SU-DHL-6 (cell line): ENCODE data around the gene CFAP70.

Experiments used
- H2AFZ ChIP-seq: fragments of 200-600 bp; sonication (generic); 2 replicates; pipeline ENCODE4 v1.6.1; 2014; ENCODE audit warnings: low read depth, mild to moderate bottlenecking, moderate library complexity, mixed read lengths, antibody characterized with exemption, low read length; ENCODE audit not compliant: severe bottlenecking
- H3F3A ChIP-seq: fragments of 200-600 bp; shearing (Covaris generic); 2 replicates; pipeline ENCODE4 v1.6.0; 2016; ENCODE audit warnings: antibody characterized with exemption, mild to moderate bottlenecking; ENCODE audit not compliant: insufficient read depth
- H3K27ac ChIP-seq: fragments of 200-600 bp; sonication (generic); 2 replicates; pipeline ENCODE4 v1.5.1; 2016; ENCODE audit warnings: low read depth, mild to moderate bottlenecking, low read length, moderate library complexity, mixed read lengths
- H3K27me3 ChIP-seq: fragments of 200-600 bp; sonication (generic), shearing (Covaris generic); 2 replicates; pipeline ENCODE4 v1.6.0; 2014; ENCODE audit warnings: mild to moderate bottlenecking, low read length
- H3K36me3 ChIP-seq: fragments of 200-600 bp; sonication (generic); 2 replicates; pipeline ENCODE4 v1.6.1; 2014; ENCODE audit warnings: mild to moderate bottlenecking, low read length, mixed read lengths
- H3K4me2 ChIP-seq: fragments of 300-600, 200-600 bp; shearing (Covaris generic), sonication (generic); 2 replicates; pipeline ENCODE4 v1.6.0; 2014; ENCODE audit warnings: low read length, low read depth, mild to moderate bottlenecking; ENCODE audit not compliant: poor library complexity, severe bottlenecking
- H3K4me3 ChIP-seq: fragments of 200-600 bp; sonication (generic); 2 replicates; pipeline ENCODE4 v1.5.1; 2014; ENCODE audit warnings: antibody characterized with exemption, low read length, mild to moderate bottlenecking, mixed read lengths; ENCODE audit not compliant: insufficient read depth, poor library complexity, severe bottlenecking
- H3K79me2 ChIP-seq: fragments of 200-600 bp; sonication (generic); 2 replicates; pipeline ENCODE4 v1.6.1; 2014; ENCODE audit warnings: mild to moderate bottlenecking, low read length, moderate library complexity; ENCODE audit not compliant: insufficient read depth
- H3K9ac ChIP-seq: fragments of 200-600 bp; sonication (generic); 2 replicates; pipeline ENCODE4 v1.7.0; 2014; ENCODE audit warnings: mild to moderate bottlenecking, low read length
- H3K9me2 ChIP-seq: fragments of 200-600 bp; sonication (generic); replicated peaks from 2 replicates; pipeline ENCODE4 v1.6.1; 2014; ENCODE audit warnings: low read length; ENCODE audit not compliant: insufficient read depth
- H3K9me3 ChIP-seq: fragments of 200-600 bp; sonication (generic); 2 replicates; pipeline ENCODE4 v1.6.1; 2014; ENCODE audit warnings: low read length, mixed read lengths; ENCODE audit not compliant: insufficient read depth
- H4K20me1 ChIP-seq: fragments of 200-600 bp; sonication (generic); 2 replicates; pipeline ENCODE4 v1.6.1; 2014; ENCODE audit warnings: low read depth, mild to moderate bottlenecking, antibody characterized with exemption, low read length, moderate library complexity, mixed read lengths
- CTCF ChIP-seq: fragments of 200-600 bp; sonication (generic); IDR thresholded peaks from one replicate; pipeline ENCODE4 v1.5.1; 2017; ENCODE audit warnings: antibody characterized with exemption, mild to moderate bottlenecking, low read length, moderate library complexity; ENCODE audit not compliant: insufficient read depth, poor library complexity, severe bottlenecking
- EZH2phosphoT487 ChIP-seq: fragments of 200-600 bp; sonication (generic), shearing (Covaris generic); conservative IDR thresholded peaks from 2 replicates; pipeline ENCODE4 v1.6.1; 2018; ENCODE audit warnings: mild to moderate bottlenecking, antibody characterized with exemption, low read length, moderate library complexity, mixed read lengths

CFAP70 gene

GRCh38 chr10:73211106-73211811 lies 147.4 kb downstream of the CFAP70 start:
- Histone ChIP-seq H3K36me3 (no peaks in the 10 kb centered on the region), H3K9ac (no peak overlapping the region), H3K27me3 (no peaks in the 10 kb centered on the region), H2AFZ (no peak overlapping the region), H3K9me2 (no peaks in the 10 kb centered on the region), H3K4me3 (no peak overlapping the region), H3K27ac (no peak overlapping the region), H3K79me2 (no peaks in the 10 kb centered on the region), H3K4me2 (no peak overlapping the region), H3K9me3 (no peaks in the 10 kb centered on the region), H3F3A (no peaks in the 10 kb centered on the region), H4K20me1 (no peaks in the 10 kb centered on the region)
- TF ChIP-seq EZH2phosphoT487 (no peak), CTCF (no peak)

DNA sequence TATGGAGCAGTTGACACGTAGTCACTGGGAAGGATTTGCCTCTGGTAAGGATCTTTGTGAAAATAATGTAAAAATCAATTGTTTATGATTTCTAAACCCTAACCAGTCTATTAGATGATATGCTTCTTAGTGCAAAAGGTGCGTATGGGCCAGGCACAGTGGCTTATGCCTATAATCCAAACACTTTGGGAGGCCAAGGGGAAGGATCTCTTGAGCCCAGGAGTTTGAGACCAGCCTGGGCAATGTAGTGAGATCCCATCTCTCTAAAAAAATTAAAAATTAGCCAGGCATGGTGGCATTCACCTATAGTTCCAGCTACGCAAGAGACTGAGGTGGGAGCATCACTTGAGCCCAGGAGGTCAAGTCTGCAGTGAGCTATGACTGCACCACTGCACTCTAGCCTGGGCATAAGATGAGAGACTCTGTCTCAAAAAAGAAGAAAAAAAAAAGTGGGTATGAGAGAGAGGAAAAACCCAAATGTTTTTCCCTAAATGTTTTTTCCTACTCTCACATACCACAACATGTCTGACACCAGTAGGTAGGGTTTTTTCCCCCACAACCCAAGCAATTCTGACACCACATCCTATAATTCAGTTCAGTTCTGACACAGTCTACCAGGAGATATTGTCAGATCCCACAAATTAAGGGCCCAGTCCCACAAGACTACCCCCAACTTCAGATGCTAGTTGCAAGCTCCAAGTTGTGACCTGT lies 148.1 kb downstream of the CFAP70 start:
- Histone ChIP-seq H3K9ac (no peak overlapping the region), H3K9me3 (no peaks in the 10 kb centered on the region), H3K27me3 (no peaks in the 10 kb centered on the region), H3K4me3 (no peak overlapping the region), H3K36me3 (no peaks in the 10 kb centered on the region), H3K4me2 (no peak overlapping the region), H4K20me1 (no peaks in the 10 kb centered on the region), H2AFZ (no peak overlapping the region), H3F3A (no peaks in the 10 kb centered on the region), H3K9me2 (no peaks in the 10 kb centered on the region), H3K27ac (no peak overlapping the region), H3K79me2 (no peaks in the 10 kb centered on the region)
- TF ChIP-seq EZH2phosphoT487 (no peak), CTCF (no peak)

GRCh38 chr10:73209705-73210104 lies 149.0 kb downstream of the CFAP70 start:
- Histone ChIP-seq H3K9ac (no peak overlapping the region), H4K20me1 (no peaks in the 10 kb centered on the region), H3K36me3 (no peaks in the 10 kb centered on the region), H3K9me2 (no peaks in the 10 kb centered on the region), H3K27ac (no peak overlapping the region), H3K27me3 (no peaks in the 10 kb centered on the region), H3K4me3 (no peak overlapping the region), H2AFZ (no peak overlapping the region), H3K4me2 (no peak overlapping the region), H3F3A (no peaks in the 10 kb centered on the region), H3K79me2 (no peaks in the 10 kb centered on the region), H3K9me3 (no peaks in the 10 kb centered on the region)
- TF ChIP-seq CTCF (no peak), EZH2phosphoT487 (no peak)
